ENCODE results near the gene ZNF57.

DNA sequence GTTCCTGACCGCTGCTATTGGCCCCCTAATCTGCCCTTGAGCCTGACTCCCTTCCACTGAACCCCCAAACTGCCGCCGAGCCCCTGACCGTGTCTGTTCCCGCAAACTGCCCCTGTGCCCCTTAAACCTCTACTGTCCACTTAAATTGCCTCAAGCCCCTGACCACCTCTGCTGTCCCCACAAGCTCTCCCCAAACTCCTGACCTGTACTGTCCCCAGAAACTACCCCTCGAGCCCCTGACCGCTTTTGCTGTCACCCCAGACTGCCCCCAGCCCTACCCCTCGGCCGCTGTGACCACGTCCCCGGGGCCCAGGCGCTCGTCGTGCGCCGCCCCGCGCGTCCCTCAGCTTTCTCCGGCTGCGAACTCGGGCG lies 43.7 kb downstream of the ZNF57 start:
- TF ChIP-seq ZFP41 (tag by site-specific recombination; IDR thresholded peaks at IDR 0.05; ENCODE audit: borderline replicate concordance): no peak; the same call in 1 of the 2 replicates
- TF ChIP-seq ZNF76 (tag by site-specific recombination; IDR thresholded peaks at IDR 0.05; ENCODE audit: borderline replicate concordance, low read depth): no peak
- TF ChIP-seq CTCF (tag by site-specific recombination; IDR thresholded peaks at IDR 0.05): peak; percentile 41; the same call in 1 of the 2 replicates
- TF ChIP-seq GLI4 (tag by site-specific recombination; IDR thresholded peaks at IDR 0.05): no peak
- TF ChIP-seq KLF16 (tag by site-specific recombination; IDR thresholded peaks at IDR 0.05): no peak
- TF ChIP-seq ZBTB8A (tag by site-specific recombination; IDR thresholded peaks at IDR 0.05): no peak
- no peak for TF ChIP-seq ZNF510 (tag by site-specific recombination; IDR thresholded peaks at IDR 0.05; ENCODE audit: insufficient replicate concordance)
